Esophagus muscularis mucosa (tissue), 4 donors: ENCODE data around the gene SPSB3. TPM values are rescaled to one million over a fixed set of nuclear protein-coding genes. Genes with fewer than 3 reads are reported as not detected.
"Not testable (repeated sequence)": the region's sequence is repeated elsewhere in the genome, so short reads cannot be mapped to it uniquely, and the experiment has no call there.

ENCODE experiments used
- DNase-seq: peaks from one replicate; pipeline ENCODE4 v3.0.0-alpha.2; 2017; ENCODE audit errors: extremely low spot score
- H3K27ac ChIP-seq, 4 donors: fragments of 200-600 bp; sonication (generic); replicated peaks in 1 of 4; 1 replicate in 3 of 4; 2 replicates in 1 of 4; pipeline ENCODE4 v1.5.1; 2016 to 2019; ENCODE audit warnings: mild to moderate bottlenecking in 1 of 4
- H3K27me3 ChIP-seq, 4 donors: fragments of 200-600 bp; sonication (generic); one replicate each; pipeline versions ENCODE4 v1.5.1 to v1.6.0; 2016 to 2019
- H3K36me3 ChIP-seq, 4 donors: fragments of 200-600 bp; sonication (generic); one replicate each; pipeline ENCODE4 v1.5.1; 2016 to 2019
- H3K4me1 ChIP-seq, 4 donors: fragments of 200-600 bp; sonication (generic); one replicate each; pipeline ENCODE4 v1.5.1; 2016 to 2019
- H3K4me3 ChIP-seq, 4 donors: fragments of 200-600 bp; sonication (generic); 1 replicate in 2 of 4; 2 replicates in 2 of 4; pipeline ENCODE4 v1.5.1; 2016 to 2019; ENCODE audit warnings: mild to moderate bottlenecking in 4 of 4, moderate library complexity in 1 of 4
- H3K9me3 ChIP-seq, 4 donors: fragments of 200-600 bp; sonication (generic); 1 replicate in 3 of 4; 2 replicates in 1 of 4; pipeline ENCODE4 v1.5.1; 2016 to 2019
- EP300 ChIP-seq: sonication (generic); formaldehyde crosslinking; IDR thresholded peaks from one replicate; pipeline ENCODE4 v1.6.1; 2017; ENCODE audit warnings: antibody characterized with exemption
- POLR2A ChIP-seq: fragments of 450-650 bp; IDR thresholded peaks from one replicate; pipeline ENCODE4 v1.6.1; 2017; ENCODE audit warnings: antibody characterized with exemption, moderate library complexity, mild to moderate bottlenecking, low read depth
- POLR2AphosphoS5 ChIP-seq, 2 donors: sonication (generic); formaldehyde crosslinking; IDR thresholded peaks; one replicate each; pipeline ENCODE4 v1.6.1; 2017; ENCODE audit warnings: antibody characterized with exemption in 2 of 2
- WGBS: methylation state at CpG from one replicate; pipeline ENCODE4 v1.1.5; 2018; 5-methylcytosine and 5-hydroxymethylcytosine counted together
- intact Hi-C: fragments of 100-400 bp; cut with DNase I; formaldehyde crosslinking; loops from one replicate; pipeline ENCODE4 v1.15.1; 2023
- total RNA-seq, 4 donors: library from RNA; depleted of rRNA; stranded (reverse); fragments of >200 nt; gene quantifications; one replicate each; pipeline versions ENCODE4 v1.1.0 to v1.2.1, GENCODE V29; 2016
- TF ChIP-seq, protein P1 (sequence below), 3 experiments: fragments of 200-600 bp in 2 of 3; fragments of 450-650 bp in 1 of 3; sonication (generic) in 2 of 3; IDR thresholded peaks; one replicate each; pipeline ENCODE4 v1.5.1; 2017 to 2019; ENCODE audit warnings: antibody characterized with exemption in 3 of 3, mild to moderate bottlenecking in 2 of 3, moderate library complexity in 1 of 3

Gene SPSB3
- total RNA-seq, 4 donors from 2014 or later, result 69.1 to 101 (median 78.6) TPM

DNA sequence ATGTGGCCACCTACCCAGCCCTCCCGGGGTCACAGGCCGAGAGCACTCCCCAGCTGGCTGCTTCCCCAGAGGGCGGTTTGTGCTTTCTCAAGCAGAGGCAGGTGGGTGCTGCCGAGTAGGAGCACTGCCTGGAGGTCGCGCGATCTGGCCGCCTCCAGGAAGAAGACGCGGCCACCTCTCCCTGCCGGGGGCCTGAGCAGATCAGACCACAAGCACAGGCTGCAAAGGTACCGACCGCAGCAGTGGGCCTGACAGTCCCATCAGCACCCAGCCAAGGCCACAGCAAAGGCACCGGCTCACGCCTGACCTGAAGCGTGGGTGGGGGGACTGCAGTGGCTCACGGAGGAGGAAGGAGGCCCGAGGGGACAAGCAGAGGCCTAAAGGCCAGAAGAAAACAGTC, 26.3 kb upstream of the SPSB3 start:
- Histone ChIP-seq H3K36me3 (peaks cover 33 to 75% (median 58%) of the 10 kb centered on the region in 4 donors), H3K27ac (no peak overlapping the region), H3K4me3 (no peak overlapping the region), H3K4me1 (peaks cover 0 to 11% (median 10%) of the 10 kb centered on the region in 4 donors), H3K9me3 (no peaks in the 10 kb centered on the region), H3K27me3 (no peaks in the 10 kb centered on the region)
- DNase-seq, result no peak
- WGBS, result 82% methylated on average over 8 of the region's 18 CpGs
- intact Hi-C loops, result no loop called here
- TF ChIP-seq POLR2A (no peak), EP300 (no peak), POLR2AphosphoS5 (IDR thresholded peaks at IDR 0.05) (no peak)
- TF ChIP-seq, protein P1, sequence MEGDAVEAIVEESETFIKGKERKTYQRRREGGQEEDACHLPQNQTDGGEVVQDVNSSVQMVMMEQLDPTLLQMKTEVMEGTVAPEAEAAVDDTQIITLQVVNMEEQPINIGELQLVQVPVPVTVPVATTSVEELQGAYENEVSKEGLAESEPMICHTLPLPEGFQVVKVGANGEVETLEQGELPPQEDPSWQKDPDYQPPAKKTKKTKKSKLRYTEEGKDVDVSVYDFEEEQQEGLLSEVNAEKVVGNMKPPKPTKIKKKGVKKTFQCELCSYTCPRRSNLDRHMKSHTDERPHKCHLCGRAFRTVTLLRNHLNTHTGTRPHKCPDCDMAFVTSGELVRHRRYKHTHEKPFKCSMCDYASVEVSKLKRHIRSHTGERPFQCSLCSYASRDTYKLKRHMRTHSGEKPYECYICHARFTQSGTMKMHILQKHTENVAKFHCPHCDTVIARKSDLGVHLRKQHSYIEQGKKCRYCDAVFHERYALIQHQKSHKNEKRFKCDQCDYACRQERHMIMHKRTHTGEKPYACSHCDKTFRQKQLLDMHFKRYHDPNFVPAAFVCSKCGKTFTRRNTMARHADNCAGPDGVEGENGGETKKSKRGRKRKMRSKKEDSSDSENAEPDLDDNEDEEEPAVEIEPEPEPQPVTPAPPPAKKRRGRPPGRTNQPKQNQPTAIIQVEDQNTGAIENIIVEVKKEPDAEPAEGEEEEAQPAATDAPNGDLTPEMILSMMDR (IDR thresholded peaks at IDR 0.05), result no peak

DNA sequence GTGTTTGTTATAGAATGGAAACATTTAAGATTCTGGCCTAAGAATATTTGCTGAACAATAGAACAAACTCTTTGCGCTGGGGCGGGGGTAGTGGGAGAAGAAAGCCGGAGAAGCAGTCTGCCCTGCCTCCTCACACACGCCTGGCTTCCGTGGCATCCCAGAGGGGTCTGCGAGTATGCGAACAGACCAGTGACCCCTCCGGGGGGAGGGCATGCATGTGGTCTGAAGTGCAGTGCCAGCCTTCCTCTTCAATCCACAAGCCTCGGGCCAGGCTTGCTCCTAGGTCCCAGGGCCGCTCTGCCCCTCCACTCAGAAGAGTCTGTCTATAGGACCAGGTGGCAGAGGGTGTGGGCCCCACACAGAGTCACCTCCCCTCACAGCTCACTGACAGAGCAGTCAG, 25.3 kb upstream of the SPSB3 start:
- H3K27me3 ChIP-seq, result no peaks in the 10 kb centered on the region
- H3K4me3 ChIP-seq, result no peak overlapping the region
- H3K4me1 ChIP-seq, result peaks cover 0 to 5% (median 3%) of the 10 kb centered on the region in 4 donors
- TF ChIP-seq POLR2AphosphoS5 (IDR thresholded peaks at IDR 0.05) (no peak), EP300 (no peak), POLR2A (no peak)
- TF ChIP-seq, protein P1 (IDR thresholded peaks at IDR 0.05), result no peak
- intact Hi-C loops, result no loop called here
- DNase-seq, result no peak
- WGBS, result 85% methylated on average over 10 of the region's 10 CpGs
- no peak overlapping the region for H3K27ac ChIP-seq
- peaks cover 33 to 67% (median 56%) of the 10 kb centered on the region in 4 donors for H3K36me3 ChIP-seq
- H3K9me3 ChIP-seq, result no peaks in the 10 kb centered on the region

DNA sequence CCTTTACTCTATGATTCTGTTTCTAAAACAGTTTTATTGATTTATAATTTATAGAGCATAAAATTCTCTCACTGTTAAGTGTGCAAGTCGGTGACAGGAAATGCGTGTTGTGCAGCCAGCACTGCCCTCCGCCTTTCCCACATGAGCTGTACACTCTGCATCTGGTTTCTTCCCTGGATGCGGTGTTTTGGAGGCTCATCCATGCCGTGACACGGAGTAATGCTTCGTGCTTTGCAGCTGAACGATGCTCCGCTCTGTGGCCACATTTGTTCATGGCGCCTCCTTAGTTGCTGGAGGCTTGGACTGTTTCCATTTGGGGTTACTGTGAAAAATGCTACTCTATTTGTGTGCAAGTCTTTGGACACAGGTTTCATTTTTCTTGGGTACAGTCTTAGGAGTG, 18.3 kb upstream of the SPSB3 start:
- intact Hi-C loops, result no loop called here
- WGBS, result 85% methylated on average over 10 of the region's 10 CpGs
- Histone ChIP-seq H3K9me3 (no peaks in the 10 kb centered on the region), H3K4me1 (no peaks in the 10 kb centered on the region), H3K27ac (no peak overlapping the region), H3K4me3 (no peak overlapping the region), H3K27me3 (no peaks in the 10 kb centered on the region), H3K36me3 (peaks cover 0 to 9% (median 9%) of the 10 kb centered on the region in 4 donors)
- DNase-seq, result no peak
- TF ChIP-seq POLR2AphosphoS5 (IDR thresholded peaks at IDR 0.05), result no peak
- TF ChIP-seq POLR2A, result no peak
- TF ChIP-seq, protein P1 (IDR thresholded peaks at IDR 0.05), result no peak
- no peak for TF ChIP-seq EP300

DNA sequence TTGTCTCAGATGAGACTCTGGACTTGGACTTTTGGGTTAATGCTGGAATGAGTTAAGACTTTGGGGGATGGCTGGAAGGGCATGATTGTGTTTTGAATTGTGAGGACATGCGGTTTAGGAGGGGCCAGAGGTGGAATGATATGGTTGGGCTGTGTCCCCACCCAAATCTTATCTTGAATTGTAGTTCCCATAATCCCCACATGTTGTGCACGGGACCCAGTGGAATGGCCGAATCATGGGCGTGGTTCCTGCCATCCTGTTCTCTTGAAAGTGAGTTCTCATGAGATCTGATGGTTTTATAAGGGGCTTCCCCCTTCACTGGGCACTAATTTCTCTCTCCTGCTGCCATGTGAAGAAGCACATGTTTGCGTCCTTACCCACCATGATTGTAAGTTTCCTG, 16.9 kb upstream of the SPSB3 start:
- H3K4me1 ChIP-seq, H3K36me3 ChIP-seq, H3K4me3 ChIP-seq, H3K27ac ChIP-seq, H3K27me3 ChIP-seq, intact Hi-C loops, DNase-seq, H3K9me3 ChIP-seq: not testable (repeated sequence)
- 73% methylated on average over 4 of the region's 5 CpGs for WGBS

DNA sequence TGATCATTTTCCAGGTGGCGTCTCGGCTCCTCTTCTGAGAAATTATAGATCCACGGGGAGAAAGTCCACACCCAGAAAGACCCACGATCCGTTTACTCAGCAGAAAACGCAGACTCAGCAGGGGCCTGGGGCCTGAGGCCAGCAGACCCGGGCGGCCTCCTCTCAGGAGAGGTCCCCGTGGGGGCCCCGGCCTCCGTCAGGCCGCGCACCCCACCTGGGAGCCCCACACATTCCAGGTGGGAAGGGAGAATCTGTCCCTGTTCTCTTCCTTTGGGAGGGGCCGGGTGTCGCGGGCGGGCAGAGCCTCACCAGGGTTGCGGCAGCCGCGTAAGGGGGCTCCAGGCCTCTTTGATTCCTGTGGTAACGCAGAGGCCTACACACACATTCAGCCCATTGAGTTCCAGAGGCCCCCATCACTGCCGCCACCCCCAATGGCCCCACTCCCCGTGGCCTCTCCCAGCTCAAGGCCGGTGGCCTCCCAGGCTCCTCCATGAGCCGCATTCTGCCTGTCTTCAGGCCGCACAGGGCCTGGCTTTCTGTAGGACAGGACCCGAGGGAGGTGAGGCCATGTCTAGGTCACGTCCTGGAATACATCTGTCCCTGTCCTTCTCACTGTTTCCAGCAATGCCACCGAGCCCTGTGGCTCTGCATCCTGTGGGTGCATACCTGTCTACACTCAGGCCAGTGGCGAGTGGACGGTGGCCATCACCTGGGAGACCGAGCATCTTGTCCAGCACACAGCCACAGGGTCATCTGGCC, 12.7 kb upstream of the SPSB3 start:
- intact Hi-C loops, result no loop called here
- Histone ChIP-seq H3K36me3 (peaks cover 0 to 24% (median 21%) of the 10 kb centered on the region in 4 donors), H3K4me1 (no peaks in the 10 kb centered on the region), H3K9me3 (no peaks in the 10 kb centered on the region), H3K27me3 (no peaks in the 10 kb centered on the region), H3K4me3 (no peak overlapping the region), H3K27ac (no peak overlapping the region)
- no peak for DNase-seq
- TF ChIP-seq, protein P1 (IDR thresholded peaks at IDR 0.05), result no peak
- TF ChIP-seq EP300 (no peak), POLR2AphosphoS5 (IDR thresholded peaks at IDR 0.05) (no peak), POLR2A (no peak)
- WGBS, result 87% methylated on average over 24 of the region's 32 CpGs
